Measurements from ENCODE around the gene CASK.
A peak's percentile ranks its signal among the peaks of the same experiment; 100 is the strongest.

CASK gene

DNA sequence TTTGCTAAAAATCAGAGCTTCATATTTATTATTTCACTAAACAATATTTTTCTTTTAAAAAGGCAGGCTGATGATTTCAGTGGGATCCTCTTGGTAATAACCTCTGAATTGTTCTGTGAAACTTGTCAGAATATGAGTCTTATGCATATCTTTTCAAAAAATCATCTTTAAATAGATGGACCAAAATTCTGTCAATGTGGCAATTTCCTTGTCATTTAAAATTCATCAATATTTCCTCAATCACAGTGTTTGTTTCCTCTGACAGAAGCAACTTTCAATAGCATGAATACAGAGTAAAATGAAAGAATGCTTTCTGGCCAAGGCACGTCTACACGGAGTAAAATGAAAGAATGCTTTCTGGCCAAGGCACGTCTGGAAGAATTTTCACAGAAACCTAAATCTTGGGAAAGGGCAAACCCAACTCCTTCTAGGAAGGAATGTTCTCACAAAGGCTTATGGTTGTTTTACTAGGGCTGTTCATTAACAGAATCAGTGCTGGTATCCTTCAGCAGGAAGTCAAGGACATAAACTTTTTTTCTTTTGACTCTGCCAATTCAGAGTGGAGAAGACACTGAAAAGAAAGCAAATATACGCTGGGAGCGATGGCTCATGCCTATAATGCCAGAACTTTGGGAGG, 333.6 kb downstream of the CASK start:
- Mint-ChIP-seq H3K27me3 (ENCODE audit: low read depth, poor library complexity) (no peaks in the 10 kb centered on the region), H3K4me3 (no peak overlapping the region), H3K9me3 (peaks cover 14% of the 10 kb centered on the region), H3K27ac (no peak overlapping the region), H3K4me1 (no peaks in the 10 kb centered on the region), H3K36me3 (ENCODE audit: low read depth) (peaks cover 4% of the 10 kb centered on the region)
- TF ChIP-seq, protein P1, sequence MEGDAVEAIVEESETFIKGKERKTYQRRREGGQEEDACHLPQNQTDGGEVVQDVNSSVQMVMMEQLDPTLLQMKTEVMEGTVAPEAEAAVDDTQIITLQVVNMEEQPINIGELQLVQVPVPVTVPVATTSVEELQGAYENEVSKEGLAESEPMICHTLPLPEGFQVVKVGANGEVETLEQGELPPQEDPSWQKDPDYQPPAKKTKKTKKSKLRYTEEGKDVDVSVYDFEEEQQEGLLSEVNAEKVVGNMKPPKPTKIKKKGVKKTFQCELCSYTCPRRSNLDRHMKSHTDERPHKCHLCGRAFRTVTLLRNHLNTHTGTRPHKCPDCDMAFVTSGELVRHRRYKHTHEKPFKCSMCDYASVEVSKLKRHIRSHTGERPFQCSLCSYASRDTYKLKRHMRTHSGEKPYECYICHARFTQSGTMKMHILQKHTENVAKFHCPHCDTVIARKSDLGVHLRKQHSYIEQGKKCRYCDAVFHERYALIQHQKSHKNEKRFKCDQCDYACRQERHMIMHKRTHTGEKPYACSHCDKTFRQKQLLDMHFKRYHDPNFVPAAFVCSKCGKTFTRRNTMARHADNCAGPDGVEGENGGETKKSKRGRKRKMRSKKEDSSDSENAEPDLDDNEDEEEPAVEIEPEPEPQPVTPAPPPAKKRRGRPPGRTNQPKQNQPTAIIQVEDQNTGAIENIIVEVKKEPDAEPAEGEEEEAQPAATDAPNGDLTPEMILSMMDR (IDR thresholded peaks at IDR 0.05) = no peak
- no peak for DNase-seq

DNA sequence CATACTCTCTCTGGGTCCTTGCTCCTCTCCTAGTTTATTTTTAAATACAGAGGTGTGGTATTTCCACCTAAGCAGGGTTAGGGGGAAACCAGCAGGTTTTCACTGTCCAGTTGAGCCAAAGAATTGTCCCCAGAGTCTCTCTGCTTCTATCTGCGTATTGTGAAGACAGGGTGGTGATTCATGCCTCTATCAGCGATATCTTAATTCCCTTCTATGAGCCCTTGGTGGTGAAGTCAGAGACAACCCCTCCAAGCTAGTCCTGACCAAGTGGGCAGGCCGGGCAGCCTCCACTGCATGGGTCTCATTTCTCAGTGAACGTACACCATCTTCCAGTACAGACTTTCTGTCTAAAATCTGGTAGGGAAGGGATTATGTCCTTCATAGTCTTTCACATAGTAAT, 335.1 kb downstream of the CASK start:
- no peak overlapping the region for H3K27ac Mint-ChIP-seq
- H3K9me3 Mint-ChIP-seq = peaks cover 13% of the 10 kb centered on the region
- H3K4me1 Mint-ChIP-seq = no peaks in the 10 kb centered on the region
- TF ChIP-seq, protein P1 (IDR thresholded peaks at IDR 0.05) = no peak
- H3K36me3 Mint-ChIP-seq (ENCODE audit: low read depth) = peaks cover 8% of the 10 kb centered on the region
- no peak for DNase-seq
- no peak overlapping the region for H3K4me3 Mint-ChIP-seq
- H3K27me3 Mint-ChIP-seq (ENCODE audit: low read depth, poor library complexity) = no peaks in the 10 kb centered on the region

DNA sequence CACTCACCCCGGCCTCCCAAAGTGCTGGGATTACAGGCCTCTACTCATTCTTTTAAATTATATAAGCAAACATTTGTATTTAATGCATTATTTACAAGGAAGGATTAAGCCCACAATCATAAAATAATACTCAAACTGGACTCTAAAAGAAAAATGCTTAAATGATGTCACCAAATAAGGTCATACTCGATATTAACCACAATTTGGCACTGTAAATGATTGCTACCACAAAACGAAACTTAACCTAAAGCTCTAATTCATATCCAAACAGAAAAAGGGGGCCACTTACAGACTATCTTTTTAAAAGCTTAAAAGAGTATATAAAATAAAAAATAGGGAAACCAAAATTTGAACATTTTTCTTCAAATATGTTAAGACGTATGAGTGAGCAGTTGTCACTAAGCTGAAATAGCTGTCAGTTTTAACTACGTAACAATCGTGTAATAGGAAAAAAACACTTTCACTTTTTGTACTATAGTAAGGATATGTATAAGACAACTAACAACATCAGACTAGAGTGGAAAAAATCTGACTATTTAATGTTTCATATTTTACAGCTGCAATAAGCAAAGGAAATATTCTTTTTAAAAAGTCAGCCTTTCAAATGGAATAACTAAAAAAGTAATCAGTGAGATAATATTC, 342.8 kb downstream of the CASK start:
- Mint-ChIP-seq H3K27ac (no peak overlapping the region), H3K4me1 (no peaks in the 10 kb centered on the region), H3K9me3 (peaks cover 21% of the 10 kb centered on the region), H3K36me3 (ENCODE audit: low read depth) (peaks cover 36% of the 10 kb centered on the region), H3K4me3 (no peak overlapping the region), H3K27me3 (ENCODE audit: low read depth, poor library complexity) (no peaks in the 10 kb centered on the region)
- TF ChIP-seq, protein P1 (IDR thresholded peaks at IDR 0.05) = no peak
- DNase-seq = no peak

DNA sequence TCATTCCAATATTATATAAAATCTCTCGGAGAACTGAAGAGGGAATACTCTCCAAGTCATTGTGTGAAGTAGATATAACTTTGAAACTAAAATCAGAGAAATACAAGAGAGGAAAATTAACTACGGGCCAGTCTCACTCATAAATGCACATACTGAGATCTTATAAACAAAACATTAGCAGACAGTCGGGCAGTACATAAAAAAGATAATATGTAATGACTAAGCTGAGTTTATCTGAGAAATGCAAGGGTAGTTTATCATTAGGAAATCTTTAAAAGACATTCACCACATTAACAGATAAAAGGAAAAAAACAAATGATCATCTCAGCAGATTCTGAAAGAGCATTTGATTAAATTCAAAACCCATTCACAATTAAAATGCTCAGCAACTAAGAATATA, 359.5 kb downstream of the CASK start:
- Mint-ChIP-seq H3K27me3 (ENCODE audit: low read depth, poor library complexity) (peaks cover 6% of the 10 kb centered on the region), H3K4me1 (peaks cover 7% of the 10 kb centered on the region), H3K36me3 (ENCODE audit: low read depth) (peaks cover 60% of the 10 kb centered on the region), H3K27ac (no peak overlapping the region), H3K4me3 (no peak overlapping the region), H3K9me3 (peaks cover 38% of the 10 kb centered on the region)
- TF ChIP-seq, protein P1 (IDR thresholded peaks at IDR 0.05) = no peak
- DNase-seq = no peak

DNA sequence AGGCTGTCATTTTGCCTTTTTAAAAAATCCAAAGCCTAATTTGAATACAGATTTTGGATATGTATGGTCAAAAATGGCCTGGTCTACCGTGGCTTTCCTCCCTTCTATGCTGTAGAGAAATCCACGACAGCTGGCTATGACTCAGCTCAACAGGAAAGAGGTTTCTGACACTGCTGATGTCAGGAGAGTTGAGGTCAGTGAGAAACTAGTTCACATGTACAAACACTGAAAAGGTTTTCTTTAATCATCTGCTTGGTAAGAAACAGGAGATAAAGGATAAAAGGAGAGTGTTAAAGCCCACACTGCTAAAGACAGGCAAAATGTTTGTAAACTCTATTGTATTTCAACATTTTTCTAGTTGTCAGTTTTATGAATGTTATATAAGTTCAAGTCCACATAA, 362.3 kb downstream of the CASK start:
- peaks cover 6% of the 10 kb centered on the region for H3K27me3 Mint-ChIP-seq (ENCODE audit: low read depth, poor library complexity)
- peak overlapping the region; percentile 85 for H3K27ac Mint-ChIP-seq
- TF ChIP-seq, protein P1 (IDR thresholded peaks at IDR 0.05) = no peak
- peaks cover 32% of the 10 kb centered on the region for H3K36me3 Mint-ChIP-seq (ENCODE audit: low read depth)
- H3K9me3 Mint-ChIP-seq = peaks cover 17% of the 10 kb centered on the region
- peaks cover 7% of the 10 kb centered on the region for H3K4me1 Mint-ChIP-seq
- no peak for DNase-seq
- H3K4me3 Mint-ChIP-seq = no peak overlapping the region
